Raji (cell line): ENCODE data around the gene GABRP.

Experiments
- POLR2A ChIP-seq: IDR thresholded peaks from 2 replicates; pipeline ENCODE4 v1.6.1; 2011; ENCODE audit warnings: low read depth, low read length, control low read depth; ENCODE audit not compliant: insufficient read depth

GABRP gene

DNA sequence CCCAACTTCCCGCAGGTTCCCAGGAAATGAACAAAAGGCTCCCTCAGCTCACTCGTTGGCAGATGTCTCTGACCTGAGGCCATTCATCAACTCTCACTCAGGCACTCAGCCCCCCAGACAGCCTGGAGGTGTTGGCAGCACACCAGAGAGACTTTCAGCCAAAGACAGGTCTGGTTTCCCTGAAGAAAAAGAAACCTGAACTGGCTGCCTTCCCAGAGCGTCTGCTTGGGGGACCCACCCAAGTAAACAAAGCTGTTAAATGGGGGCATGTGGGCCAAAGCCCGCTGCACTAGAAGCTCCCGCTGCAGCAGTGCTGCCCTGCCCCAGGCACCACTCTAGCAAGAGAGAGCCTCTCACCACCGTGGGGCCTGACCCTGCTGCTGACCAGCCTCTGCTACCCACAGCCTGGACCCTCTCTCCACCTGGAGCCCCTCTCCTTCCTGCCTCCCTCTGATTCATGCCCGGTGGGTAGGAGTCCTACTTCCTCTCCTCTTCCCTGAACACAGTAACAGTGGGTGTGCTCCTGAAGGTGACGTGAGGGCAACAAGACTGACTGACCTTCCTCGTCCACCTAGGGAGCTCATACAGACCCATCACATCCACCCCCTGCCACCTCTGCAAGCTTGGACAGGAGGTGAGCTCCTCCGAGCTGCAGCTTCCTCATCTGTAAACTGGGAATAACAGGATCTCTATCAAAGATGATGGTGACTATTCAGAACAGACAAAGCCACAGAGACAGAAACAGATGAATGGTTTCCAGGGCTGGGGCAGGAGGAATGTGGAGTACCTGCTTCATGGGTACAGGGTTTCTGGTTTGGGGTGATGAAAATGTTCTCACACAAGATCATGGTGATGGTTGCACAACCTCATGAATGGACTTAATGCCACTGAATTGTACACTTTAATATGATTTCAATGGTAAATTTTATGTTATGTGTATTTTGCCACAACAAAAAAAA is 31.0 kb upstream of the GABRP start:
- TF ChIP-seq POLR2A: no peak

DNA sequence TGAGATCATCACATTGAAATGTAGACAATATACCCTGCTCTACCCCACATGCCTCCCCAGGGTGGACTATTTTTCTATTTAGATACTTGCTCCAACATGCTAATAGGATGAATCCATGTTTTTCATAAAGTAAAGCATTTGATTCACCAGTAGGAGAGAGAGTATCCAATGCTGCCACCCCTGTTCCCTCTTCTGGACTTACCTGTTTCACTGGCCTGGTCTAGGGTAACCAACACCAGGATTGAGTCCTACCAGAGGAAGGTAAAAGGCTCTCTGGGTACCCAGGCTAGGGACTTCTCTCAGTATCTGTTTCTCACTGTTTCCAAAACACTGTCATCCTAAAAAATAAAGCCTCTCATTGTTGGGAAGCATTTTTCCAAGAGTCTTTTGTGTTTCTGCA is 30.2 kb upstream of the GABRP start:
- no peak for TF ChIP-seq POLR2A

GRCh38 chr5:170755679-170756456 is 27.7 kb upstream of the GABRP start:
- TF ChIP-seq POLR2A: no peak

DNA sequence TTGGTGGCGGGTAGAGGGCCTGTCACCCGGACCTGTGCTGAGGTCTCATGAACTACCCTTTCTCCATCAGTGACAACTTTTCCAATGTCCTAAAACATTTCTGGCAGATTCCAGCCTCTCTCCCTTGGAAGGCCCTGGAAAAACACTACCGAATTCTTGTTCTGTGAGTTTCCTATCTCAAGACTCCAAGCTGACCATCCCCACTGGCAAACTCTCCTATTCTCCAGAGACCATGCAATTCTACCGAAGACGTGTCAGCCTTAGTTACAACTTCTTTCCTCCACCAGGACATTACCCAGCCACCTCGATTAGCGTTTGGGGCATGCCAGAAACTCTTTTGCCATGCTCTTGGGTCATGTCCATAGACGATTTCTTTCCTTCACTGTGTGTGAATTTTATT is 26.8 kb upstream of the GABRP start:
- no peak for TF ChIP-seq POLR2A

GRCh38 chr5:170757182-170757601 is 26.3 kb upstream of the GABRP start:
- no peak for TF ChIP-seq POLR2A

GRCh38 chr5:170757669-170758068 is 25.9 kb upstream of the GABRP start:
- TF ChIP-seq POLR2A: no peak

DNA sequence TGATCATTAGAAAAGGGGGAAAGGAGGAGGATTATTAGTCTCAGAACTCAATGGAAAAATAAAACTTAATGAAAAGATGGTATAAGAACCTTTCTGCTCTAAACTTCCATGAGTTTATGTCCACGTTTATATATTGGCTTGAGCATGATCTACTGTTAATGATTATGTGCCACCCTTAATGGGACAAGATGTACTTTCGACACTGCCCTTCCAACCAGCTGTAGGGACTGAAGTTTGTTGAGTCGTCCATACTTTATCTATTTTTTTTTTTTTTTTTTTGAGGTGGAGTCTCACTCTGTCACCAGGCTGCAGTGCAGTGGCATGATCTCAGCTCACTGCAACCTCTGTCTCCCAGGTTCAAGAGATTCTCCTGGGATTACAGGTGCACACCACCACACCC is 25.0 kb upstream of the GABRP start:
- no peak for TF ChIP-seq POLR2A

GRCh38 chr5:170760113-170760512 is 23.4 kb upstream of the GABRP start:
- no peak for TF ChIP-seq POLR2A

DNA sequence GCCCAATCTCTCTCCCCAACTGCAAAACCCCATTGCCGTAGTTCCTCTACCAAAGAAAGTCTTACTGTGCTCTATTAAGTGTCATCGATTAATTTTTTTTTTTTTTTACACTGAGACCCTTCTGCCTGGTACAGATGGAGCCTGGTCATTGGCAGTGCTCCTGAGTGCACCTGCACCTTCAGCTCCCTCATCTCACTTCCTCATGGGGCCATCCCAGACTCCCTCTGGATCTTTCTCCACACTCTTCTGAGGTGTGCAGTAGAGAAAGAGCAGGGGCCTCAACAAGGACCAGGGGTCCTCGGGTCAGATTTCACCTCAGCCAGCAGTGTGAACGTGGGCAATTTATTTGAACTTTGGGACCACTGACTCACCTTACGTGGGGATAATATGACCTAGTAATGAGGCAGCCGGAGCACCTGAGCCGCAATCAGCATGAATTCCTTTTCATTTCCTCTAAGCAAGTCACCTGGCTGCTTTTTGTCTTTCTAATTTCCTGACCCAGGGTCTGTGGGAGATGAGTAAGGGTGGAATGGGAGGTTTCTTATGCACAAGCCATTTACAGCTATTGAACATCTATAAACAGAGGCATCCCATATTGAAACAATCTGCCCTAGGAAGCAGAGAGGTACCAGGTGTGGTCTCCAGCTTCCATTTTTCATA is 22.3 kb upstream of the GABRP start:
- TF ChIP-seq POLR2A: no peak

DNA sequence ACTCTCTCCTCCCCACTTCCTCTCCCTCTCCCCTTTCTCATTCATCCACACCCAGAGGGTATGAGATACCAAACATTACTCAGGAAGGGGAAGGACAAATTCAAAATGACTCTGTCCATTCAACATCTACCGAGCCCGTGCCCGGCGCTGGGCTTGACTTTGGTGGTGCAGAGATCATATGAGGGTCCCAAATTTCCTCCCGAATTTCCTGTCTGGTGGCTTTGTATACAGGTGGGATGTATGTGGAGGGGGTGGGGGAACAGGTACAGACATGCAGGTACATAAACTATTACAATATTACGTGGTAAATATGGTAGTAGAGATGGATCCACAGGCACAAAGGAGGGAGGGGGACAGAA is 21.8 kb upstream of the GABRP start:
- TF ChIP-seq POLR2A: no peak

GRCh38 chr5:170769246-170769645 is 14.3 kb upstream of the GABRP start:
- no peak for TF ChIP-seq POLR2A

DNA sequence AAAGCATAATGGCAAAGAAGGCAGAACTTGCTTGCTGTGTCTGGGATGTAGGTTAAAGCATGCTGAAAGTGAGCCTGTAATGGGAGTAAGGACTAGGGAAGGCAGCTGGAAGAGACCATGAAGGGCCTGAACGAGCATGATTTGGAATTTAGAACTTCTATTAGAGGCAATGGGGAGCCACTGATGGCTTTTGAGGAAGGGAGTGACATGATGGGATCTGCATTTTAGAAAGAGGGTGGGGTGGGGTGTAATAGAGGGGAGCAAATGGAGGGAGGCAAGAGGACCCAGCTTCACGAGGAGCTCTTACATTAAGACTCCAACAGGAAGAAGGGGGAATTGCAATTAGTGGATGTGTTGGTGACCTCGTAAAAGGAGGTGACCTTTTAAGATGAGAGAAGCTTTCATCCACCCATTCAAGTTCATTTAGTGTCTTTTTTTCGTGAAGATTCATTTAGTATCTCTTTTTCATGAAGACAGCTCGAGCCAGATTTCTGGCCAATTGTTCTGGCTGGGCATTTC is 13.6 kb upstream of the GABRP start:
- TF ChIP-seq POLR2A: no peak

DNA sequence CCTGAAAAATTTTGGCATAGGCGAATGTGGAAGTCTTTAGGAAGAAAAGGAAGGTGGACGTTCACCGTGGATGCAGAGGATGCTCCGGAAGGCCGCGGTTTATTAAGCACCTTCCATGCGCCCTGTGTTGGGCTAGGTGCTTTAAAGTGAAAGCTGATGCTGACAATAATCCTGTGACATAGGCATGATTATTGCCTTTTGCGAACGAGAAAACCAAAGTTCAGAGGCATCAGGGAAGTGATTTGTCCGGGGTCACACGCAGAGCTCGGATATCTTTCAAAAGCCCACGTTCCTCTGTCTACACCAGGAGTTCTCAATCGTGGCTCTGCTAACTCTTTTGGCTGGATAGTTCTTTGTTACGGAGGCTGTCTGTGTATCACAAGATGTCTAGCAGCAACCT is 12.0 kb upstream of the GABRP start:
- no peak for TF ChIP-seq POLR2A

GRCh38 chr5:170773024-170773985 is 10.2 kb upstream of the GABRP start:
- TF ChIP-seq POLR2A: no peak
